H9 (cell line): ENCODE results near the gene OR11G2. TPM values are rescaled to one million over a fixed set of nuclear protein-coding genes. Genes with fewer than 3 reads are reported as not detected.

Experiments
- DNase-seq: peaks from one replicate; pipeline ENCODE4 v3.0.0-alpha.2; 2017
- H2AFZ ChIP-seq: one replicate; pipeline ENCODE4 v1.6.1; 2013; ENCODE audit warnings: mild to moderate bottlenecking, low read length, control low read depth, moderate library complexity
- H2AK5ac ChIP-seq: 2 replicates; pipeline ENCODE4 v1.6.1; 2013; ENCODE audit warnings: low read length, control low read depth, mixed read lengths; ENCODE audit not compliant: insufficient read length
- H2BK120ac ChIP-seq: one replicate; pipeline ENCODE4 v1.6.1; 2013; ENCODE audit warnings: low read depth, mild to moderate bottlenecking, low read length, control low read depth, inconsistent platforms; ENCODE audit not compliant: poor library complexity, severe bottlenecking
- H2BK12ac ChIP-seq: 2 replicates; pipeline ENCODE4 v1.6.1; 2013; ENCODE audit warnings: low read length, control low read depth, mixed read lengths, low read depth; ENCODE audit not compliant: insufficient read length
- H2BK15ac ChIP-seq: 2 replicates; pipeline ENCODE4 v1.6.1; 2013; ENCODE audit warnings: low read depth, low read length, control low read depth
- H2BK20ac ChIP-seq: one replicate; pipeline ENCODE4 v1.6.1; 2013; ENCODE audit warnings: low read depth, mild to moderate bottlenecking, low read length, control low read depth, inconsistent platforms; ENCODE audit not compliant: poor library complexity, severe bottlenecking
- H2BK5ac ChIP-seq: 2 replicates; pipeline ENCODE4 v1.6.1; 2013; ENCODE audit warnings: low read length, control low read depth, mixed read lengths; ENCODE audit not compliant: insufficient read length
- H3K14ac ChIP-seq: 2 replicates; pipeline ENCODE4 v1.6.1; 2013; ENCODE audit warnings: low read length, control low read depth; ENCODE audit not compliant: insufficient read depth
- H3K18ac ChIP-seq: 2 replicates; pipeline ENCODE4 v1.6.1; 2013; ENCODE audit warnings: low read depth, mild to moderate bottlenecking, mixed read lengths, low read length, control low read depth; ENCODE audit not compliant: insufficient read length
- H3K23ac ChIP-seq: 2 replicates; pipeline ENCODE4 v1.6.1; 2013; ENCODE audit warnings: low read length, control low read depth, mixed read lengths, low read depth; ENCODE audit not compliant: insufficient read length
- H3K23me2 ChIP-seq: 2 replicates; pipeline ENCODE4 v1.6.1; 2013; ENCODE audit warnings: low read depth, mild to moderate bottlenecking, mixed read lengths, low read length, control low read depth; ENCODE audit not compliant: insufficient read length, poor library complexity, severe bottlenecking
- H3K27ac ChIP-seq: 2 replicates; pipeline ENCODE4 v1.5.1; 2013; ENCODE audit warnings: low read length, control low read depth, mixed read lengths, low read depth; ENCODE audit not compliant: insufficient read length
- H3K27me3 ChIP-seq: 2 replicates; pipeline ENCODE4 v1.6.1; 2013; ENCODE audit warnings: low read length, control low read depth, inconsistent platforms; ENCODE audit not compliant: insufficient read depth
- H3K4ac ChIP-seq: 2 replicates; pipeline ENCODE4 v1.6.1; 2013; ENCODE audit warnings: low read depth, mild to moderate bottlenecking, control low read depth, inconsistent platforms, low read length, moderate library complexity
- H3K4me1 ChIP-seq: 2 replicates; pipeline ENCODE4 v1.6.1; 2013; ENCODE audit warnings: low read length, control low read depth, inconsistent platforms; ENCODE audit not compliant: insufficient read depth
- H3K4me2 ChIP-seq: 2 replicates; pipeline ENCODE4 v1.6.1; 2013; ENCODE audit warnings: low read length, control low read depth, mixed read lengths; ENCODE audit not compliant: insufficient read length, insufficient read depth
- H3K56ac ChIP-seq: 2 replicates; pipeline ENCODE4 v1.6.1; 2013; ENCODE audit warnings: low read depth, mild to moderate bottlenecking, mixed read lengths, low read length, control low read depth; ENCODE audit not compliant: insufficient read length
- H3K79me1 ChIP-seq: 2 replicates; pipeline ENCODE4 v1.6.1; 2013; ENCODE audit warnings: low read depth, mild to moderate bottlenecking, moderate library complexity, low read length, control low read depth, inconsistent platforms; ENCODE audit not compliant: insufficient read depth, poor library complexity, severe bottlenecking
- H3K79me2 ChIP-seq: 2 replicates; pipeline ENCODE4 v1.6.1; 2013; ENCODE audit warnings: low read length, control low read depth, inconsistent platforms; ENCODE audit not compliant: insufficient read depth
- H3K9ac ChIP-seq: 2 replicates; pipeline ENCODE4 v1.6.1; 2013; ENCODE audit warnings: low read length, control low read depth, mixed read lengths; ENCODE audit not compliant: insufficient read length; ENCODE audit errors: extremely low read depth
- H3K9me3 ChIP-seq: one replicate; pipeline ENCODE4 v1.6.1; 2013; ENCODE audit warnings: low read depth, low read length, inconsistent platforms; ENCODE audit not compliant: control insufficient read depth
- H3T11ph ChIP-seq: one replicate; pipeline ENCODE4 v1.6.1; 2013; ENCODE audit warnings: mild to moderate bottlenecking, low read length, control low read depth, inconsistent platforms
- H4K20me1 ChIP-seq: one replicate; pipeline ENCODE4 v1.6.1; 2013; ENCODE audit not compliant: control insufficient read depth, insufficient read length, insufficient read depth
- H4K5ac ChIP-seq: 2 replicates; pipeline ENCODE4 v1.6.1; 2013; ENCODE audit warnings: low read depth, mild to moderate bottlenecking, mixed read lengths, low read length, control low read depth; ENCODE audit not compliant: insufficient read length
- H4K8ac ChIP-seq: replicated peaks from 2 replicates; pipeline ENCODE4 v1.6.1; 2013; ENCODE audit warnings: low read length, control low read depth, mixed read lengths, low read depth; ENCODE audit not compliant: insufficient read length
- H4K91ac ChIP-seq: 2 replicates; pipeline ENCODE4 v1.6.1; 2013; ENCODE audit warnings: low read depth, mild to moderate bottlenecking, moderate library complexity, mixed read lengths, low read length, control low read depth; ENCODE audit not compliant: insufficient read length
- H3K27ac Mint-ChIP-seq, 3 experiments: 2 replicates in 2 of 3; 3 replicates in 1 of 3; pipeline ENCODE4 v1.8.0; 2020 to 2021; ENCODE audit warnings: mixed read lengths in 3 of 3, mild to moderate bottlenecking in 1 of 3, moderate library complexity in 1 of 3
- H3K27me3 Mint-ChIP-seq: 2 replicates; pipeline ENCODE4 v1.8.0; 2021; ENCODE audit warnings: low read depth, mild to moderate bottlenecking, moderate library complexity, mixed read lengths
- H3K36me3 Mint-ChIP-seq, 3 experiments: 2 replicates in 2 of 3; 3 replicates in 1 of 3; pipeline ENCODE4 v1.8.0; 2020 to 2021; ENCODE audit warnings: low read depth in 3 of 3, mixed read lengths in 3 of 3; ENCODE audit not compliant: insufficient read depth in 1 of 3
- H3K4me1 Mint-ChIP-seq, 2 experiments: 2 replicates each; pipeline ENCODE4 v1.8.0; 2020; ENCODE audit warnings: mixed read lengths in 2 of 2
- H3K4me3 Mint-ChIP-seq, 2 experiments: 2 replicates in 1 of 2; 3 replicates in 1 of 2; pipeline ENCODE4 v1.8.0; 2020 to 2021; ENCODE audit warnings: mild to moderate bottlenecking in 2 of 2, mixed read lengths in 2 of 2, moderate library complexity in 1 of 2
- H3K9me3 Mint-ChIP-seq, 2 experiments: 2 replicates in 1 of 2; 3 replicates in 1 of 2; pipeline ENCODE4 v1.8.0; 2020; ENCODE audit warnings: mild to moderate bottlenecking in 2 of 2, mixed read lengths in 2 of 2, moderate library complexity in 1 of 2
- CTCF ChIP-seq: fragments of 200-600 bp; sonication (generic); conservative IDR thresholded peaks from 3 replicates; pipeline ENCODE4 v1.8.0; 2021; ENCODE audit warnings: antibody characterized with exemption, mild to moderate bottlenecking
- WGBS: extraction: QIAGEN DNeasy Blood & Tissue Kit; methylation state at CpG from one replicate; pipeline ENCODE4 v1.1.7; 2013; ENCODE audit warnings: missing lambda C conversion rate, low lambda C conversion rate, mixed read lengths; ENCODE audit not compliant: insufficient read length; ENCODE audit errors: extremely low coverage; 5-methylcytosine and 5-hydroxymethylcytosine counted together
- total RNA-seq: library from RNA; stranded (reverse); gene quantifications from 2 replicates; pipeline ENCODE4 v1.2.1, GENCODE V29; 2021

Gene OR11G2
- total RNA-seq, 1 experiment from 2014 or later = not detected

DNA sequence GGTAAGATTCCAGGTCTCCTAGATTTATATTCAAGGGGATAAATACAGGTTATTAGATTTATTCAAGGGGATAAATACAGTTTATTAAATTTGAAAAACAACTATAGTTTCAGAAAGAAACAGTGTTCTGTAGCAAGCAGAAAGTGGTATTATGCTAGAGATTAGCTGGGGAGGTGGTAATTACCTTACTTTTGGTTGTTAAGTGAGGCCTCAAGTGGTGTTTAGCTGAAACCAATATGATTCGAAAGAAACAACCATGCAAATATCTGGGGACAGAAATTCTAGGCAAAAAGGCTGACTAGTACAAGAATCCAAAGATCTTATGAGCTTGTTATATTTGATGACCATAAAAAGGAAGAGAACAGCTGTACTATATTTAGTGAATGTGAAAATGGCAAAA lies 45.9 kb upstream of the OR11G2 start:
- no peak overlapping the region for H3K27ac ChIP-seq
- H3K4me1 Mint-ChIP-seq = no peaks in the 10 kb centered on the region
- H2BK12ac ChIP-seq = no peak overlapping the region
- H2AFZ ChIP-seq = no peak overlapping the region
- DNase-seq = no peak
- H3K4me3 Mint-ChIP-seq = no peak overlapping the region
- H3K23me2 ChIP-seq = no peaks in the 10 kb centered on the region
- H3K56ac ChIP-seq = no peak overlapping the region
- H3K27me3 Mint-ChIP-seq = no peaks in the 10 kb centered on the region
- H4K20me1 ChIP-seq = no peaks in the 10 kb centered on the region
- H3K4me1 ChIP-seq = no peaks in the 10 kb centered on the region
- no peak overlapping the region for H3K14ac ChIP-seq
- H3K4ac ChIP-seq = no peak overlapping the region
- H3K9me3 ChIP-seq = peaks cover 55% of the 10 kb centered on the region
- no peaks in the 10 kb centered on the region for H3K79me1 ChIP-seq
- no peak overlapping the region for H3K27ac Mint-ChIP-seq
- H2BK5ac ChIP-seq = no peak overlapping the region
- H2BK20ac ChIP-seq = no peak overlapping the region
- H3K9ac ChIP-seq = no peak overlapping the region
- H3K27me3 ChIP-seq = no peaks in the 10 kb centered on the region
- no peak overlapping the region for H4K5ac ChIP-seq
- no peak overlapping the region for H3T11ph ChIP-seq
- no peak overlapping the region for H3K4me2 ChIP-seq
- H2BK15ac ChIP-seq = no peak overlapping the region
- H4K91ac ChIP-seq = no peak overlapping the region
- H4K8ac ChIP-seq = no peak overlapping the region
- H3K9me3 Mint-ChIP-seq = peaks cover 76 to 80% of the 10 kb centered on the region in 2 experiments
- peaks cover 0 to 14% (median 2%) of the 10 kb centered on the region in 3 experiments; a peak in 2 of 7 replicates for H3K36me3 Mint-ChIP-seq
- no peak for TF ChIP-seq CTCF
- no peaks in the 10 kb centered on the region for H3K79me2 ChIP-seq
- no peak overlapping the region for H3K23ac ChIP-seq
- H2AK5ac ChIP-seq = no peak overlapping the region
- WGBS = no CpG with 5 or more reads among the region's 1 CpG
- no peak overlapping the region for H2BK120ac ChIP-seq
- H3K18ac ChIP-seq = no peak overlapping the region
